ENCODE measurements around the gene OSBPL3. TPM values are rescaled to one million over a fixed set of nuclear protein-coding genes. Genes with fewer than 3 reads are reported as not detected.

Gene OSBPL3
- total RNA-seq, 1 experiment from 2014 or later, result 8.6 TPM

- Histone ChIP-seq H3K79me1 (ENCODE audit: insufficient read depth, low read depth, low read length, poor library complexity, severe bottlenecking) (no peaks in the 10 kb centered on the region), H3K79me2 (ENCODE audit: insufficient read depth, low read length) (no peaks in the 10 kb centered on the region)
Observed at GRCh38 chr7:24936121-24936824, 43.7 kb downstream of the OSBPL3 start.

More at GRCh38 chr7:24936121-24936824, 43.7 kb downstream of the OSBPL3 start:
- H3K56ac ChIP-seq (ENCODE audit: insufficient read length, low read depth, low read length), result no peak overlapping the region
- peaks cover under 1 to 2% (median 2%) of the 10 kb centered on the region in 3 experiments; a peak in 6 of 7 replicates for H3K36me3 Mint-ChIP-seq (ENCODE audit: insufficient read depth in 1 of 3, low read depth in 3 of 3)
- DNase-seq, result no peak
- H4K20me1 ChIP-seq (ENCODE audit: control insufficient read depth, insufficient read depth, insufficient read length), result no peaks in the 10 kb centered on the region
- H3K18ac ChIP-seq (ENCODE audit: insufficient read length, low read depth, low read length), result no peak overlapping the region
- H3K23ac ChIP-seq (ENCODE audit: insufficient read length, low read depth, low read length), result no peak overlapping the region
- H2BK20ac ChIP-seq (ENCODE audit: low read depth, low read length, poor library complexity, severe bottlenecking), result no peak overlapping the region
- no peaks in the 10 kb centered on the region for H3K23me2 ChIP-seq (ENCODE audit: insufficient read length, low read depth, low read length, poor library complexity, severe bottlenecking)
- H3K14ac ChIP-seq (ENCODE audit: insufficient read depth, low read length), result no peak overlapping the region
- peak overlapping the region in 1 of 3 experiments; percentile 6; a peak in 2 of 7 replicates for H3K27ac Mint-ChIP-seq
- no peaks in the 10 kb centered on the region for H3K9me3 ChIP-seq (ENCODE audit: control insufficient read depth, low read depth, low read length)
- no peak overlapping the region for H3K4ac ChIP-seq (ENCODE audit: low read depth, low read length)
- H3K9ac ChIP-seq (ENCODE audit: extremely low read depth, insufficient read length, low read length), result no peak overlapping the region
- H4K5ac ChIP-seq (ENCODE audit: insufficient read length, low read depth, low read length), result no peak overlapping the region
- H3K9me3 Mint-ChIP-seq, result peaks cover 2% of the 10 kb centered on the region in 2 experiments; a peak in 2 of 5 replicates
- no peak overlapping the region for H2AFZ ChIP-seq (ENCODE audit: low read length)
- H4K8ac ChIP-seq (replicated peaks; ENCODE audit: insufficient read length, low read depth, low read length), result no peak overlapping the region
- H2BK15ac ChIP-seq (ENCODE audit: low read depth, low read length), result no peak overlapping the region
- H4K91ac ChIP-seq (ENCODE audit: insufficient read length, low read depth, low read length), result no peak overlapping the region
- no peak overlapping the region for H2BK12ac ChIP-seq (ENCODE audit: insufficient read length, low read depth, low read length)
- no CpG with 5 or more reads among the region's 3 CpGs for WGBS (ENCODE audit: extremely low coverage, insufficient read length, low lambda C conversion rate)
- H2BK5ac ChIP-seq (ENCODE audit: insufficient read length, low read length), result no peak overlapping the region
- H3K4me2 ChIP-seq (ENCODE audit: insufficient read depth, insufficient read length, low read length), result no peak overlapping the region
- TF ChIP-seq, protein P1, sequence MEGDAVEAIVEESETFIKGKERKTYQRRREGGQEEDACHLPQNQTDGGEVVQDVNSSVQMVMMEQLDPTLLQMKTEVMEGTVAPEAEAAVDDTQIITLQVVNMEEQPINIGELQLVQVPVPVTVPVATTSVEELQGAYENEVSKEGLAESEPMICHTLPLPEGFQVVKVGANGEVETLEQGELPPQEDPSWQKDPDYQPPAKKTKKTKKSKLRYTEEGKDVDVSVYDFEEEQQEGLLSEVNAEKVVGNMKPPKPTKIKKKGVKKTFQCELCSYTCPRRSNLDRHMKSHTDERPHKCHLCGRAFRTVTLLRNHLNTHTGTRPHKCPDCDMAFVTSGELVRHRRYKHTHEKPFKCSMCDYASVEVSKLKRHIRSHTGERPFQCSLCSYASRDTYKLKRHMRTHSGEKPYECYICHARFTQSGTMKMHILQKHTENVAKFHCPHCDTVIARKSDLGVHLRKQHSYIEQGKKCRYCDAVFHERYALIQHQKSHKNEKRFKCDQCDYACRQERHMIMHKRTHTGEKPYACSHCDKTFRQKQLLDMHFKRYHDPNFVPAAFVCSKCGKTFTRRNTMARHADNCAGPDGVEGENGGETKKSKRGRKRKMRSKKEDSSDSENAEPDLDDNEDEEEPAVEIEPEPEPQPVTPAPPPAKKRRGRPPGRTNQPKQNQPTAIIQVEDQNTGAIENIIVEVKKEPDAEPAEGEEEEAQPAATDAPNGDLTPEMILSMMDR (conservative IDR thresholded peaks at IDR 0.05), result no peak
- no peak overlapping the region for H2BK120ac ChIP-seq (ENCODE audit: low read depth, low read length, poor library complexity, severe bottlenecking)
- H3K27me3 Mint-ChIP-seq (ENCODE audit: low read depth), result no peaks in the 10 kb centered on the region
- H3K4me1 Mint-ChIP-seq, result peaks cover 32% of the 10 kb centered on the region in 2 experiments
- H2AK5ac ChIP-seq (ENCODE audit: insufficient read length, low read length), result no peak overlapping the region
- no peaks in the 10 kb centered on the region for H3K27me3 ChIP-seq (ENCODE audit: insufficient read depth, low read length)
- no peak overlapping the region for H3T11ph ChIP-seq (ENCODE audit: low read length)
- H3K4me1 ChIP-seq (ENCODE audit: insufficient read depth, low read length), result peaks cover 7% of the 10 kb centered on the region; the same call in 1 of the 2 replicates
- H3K4me3 Mint-ChIP-seq, result no peak overlapping the region
- H3K27ac ChIP-seq (ENCODE audit: insufficient read length, low read depth, low read length), result no peak overlapping the region

All from H9 (cell line).